ENCODE results near the gene NUP54.

The NUP54 gene

GRCh38 chr4:76141241-76141640, 7.0 kb downstream of the NUP54 start:
- no peak for DNase-seq

- no peak for DNase-seq
These were observed 20.4 kb downstream of the NUP54 start for GRCh38 chr4:76127754-76128153.

- no peak for DNase-seq
These were observed 22.4 kb downstream of the NUP54 start for GRCh38 chr4:76125816-76126215.

- DNase-seq: no peak
These were observed 28.0 kb downstream of the NUP54 start for GRCh38 chr4:76120199-76120598.

GRCh38 chr4:76117536-76117935, 30.7 kb downstream of the NUP54 start:
- no peak for DNase-seq

- no peak for DNase-seq
These were observed 31.4 kb downstream of the NUP54 start for GRCh38 chr4:76116821-76117220.

GRCh38 chr4:76108467-76109181, 39.6 kb downstream of the NUP54 start:
- DNase-seq: no peak

GRCh38 chr4:76106442-76106841, 41.8 kb downstream of the NUP54 start:
- no peak for DNase-seq

- no peak for DNase-seq
These were observed 42.5 kb downstream of the NUP54 start for GRCh38 chr4:76105652-76106051.

GRCh38 chr4:76096076-76096475, 52.1 kb downstream of the NUP54 start:
- no peak for DNase-seq

GRCh38 chr4:76095568-76095967, 52.6 kb downstream of the NUP54 start:
- DNase-seq: no peak

GRCh38 chr4:76091052-76091451, 57.1 kb downstream of the NUP54 start:
- DNase-seq: no peak

- no peak for DNase-seq
These were observed 57.9 kb downstream of the NUP54 start for GRCh38 chr4:76090241-76090691.

- no peak for DNase-seq
These were observed 59.5 kb downstream of the NUP54 start for GRCh38 chr4:76088719-76089118.

GRCh38 chr4:76087007-76087769, 61.0 kb downstream of the NUP54 start:
- DNase-seq: peak; percentile 1

GRCh38 chr4:76084542-76084941, 63.7 kb downstream of the NUP54 start:
- DNase-seq: no peak

- no peak for DNase-seq
These were observed 64.7 kb downstream of the NUP54 start for GRCh38 chr4:76083386-76083988.

GRCh38 chr4:76078033-76078613, 70.1 kb downstream of the NUP54 start:
- DNase-seq: no peak

- no peak for DNase-seq
These were observed 73.1 kb downstream of the NUP54 start for GRCh38 chr4:76074993-76075600.

- no peak for DNase-seq
These were observed 73.7 kb downstream of the NUP54 start, which contains the start of gene ART3 for GRCh38 chr4:76074468-76074867. Gene ART3 (plus strand): TSS chr4:76074709. CDS start chr4:76075890, 1,181 bp downstream.

GRCh38 chr4:76072760-76073159, 75.4 kb downstream of the NUP54 start:
- no peak for DNase-seq

GRCh38 chr4:76067652-76068286, 80.4 kb downstream of the NUP54 start:
- peak; percentile 12 for DNase-seq

GRCh38 chr4:76066546-76066945, 81.7 kb downstream of the NUP54 start:
- DNase-seq: no peak

All from NCI-H1105 (cell line).